HepG2 (cell line): ENCODE data around the gene SCO1. TPM values are rescaled to one million over a fixed set of nuclear protein-coding genes. Genes with fewer than 3 reads are reported as not detected.
A peak's percentile ranks its signal among the peaks of the same experiment; 100 is the strongest.

Source experiments
- ATAD3A ChIP-seq: sonication (generic); formaldehyde crosslinking; IDR thresholded peaks from 2 replicates; pipeline ENCODE4 v1.4.0; 2020; ENCODE audit warnings: missing genetic modification reagents
- ETV6 ChIP-seq: sonication (generic); formaldehyde crosslinking; conservative IDR thresholded peaks from 2 replicates; pipeline ENCODE4 v1.4.0; 2020; ENCODE audit warnings: missing genetic modification reagents
- HOXA9 ChIP-seq: sonication (generic); formaldehyde crosslinking; IDR thresholded peaks from 2 replicates; pipeline ENCODE4 v1.8.1; 2022; ENCODE audit warnings: missing genetic modification reagents, mild to moderate bottlenecking, moderate library complexity, borderline replicate concordance
- KDM2A ChIP-seq: sonication (generic); formaldehyde crosslinking; IDR thresholded peaks from 2 replicates; pipeline ENCODE4 v1.4.0; 2020; ENCODE audit warnings: low read depth, missing genetic modification reagents, borderline replicate concordance
- MED8 ChIP-seq: sonication (generic); formaldehyde crosslinking; IDR thresholded peaks from 2 replicates; pipeline ENCODE4 v1.8.1; 2023; ENCODE audit warnings: mild to moderate bottlenecking, missing genetic modification reagents; ENCODE audit not compliant: insufficient replicate concordance
- MYNN ChIP-seq: sonication (generic); formaldehyde crosslinking; IDR thresholded peaks from 2 replicates; pipeline ENCODE4 v1.4.0; 2020; ENCODE audit warnings: mild to moderate bottlenecking, low read depth, missing genetic modification reagents
- RFXAP ChIP-seq: sonication (generic); formaldehyde crosslinking; IDR thresholded peaks from 2 replicates; pipeline ENCODE4 v1.4.0; 2020; ENCODE audit warnings: missing genetic modification reagents, borderline replicate concordance
- SRSF9 ChIP-seq: fragments of 200-400 bp; formaldehyde crosslinking; IDR thresholded peaks from 2 replicates; pipeline ENCODE4 v1.6.1; 2018; ENCODE audit warnings: borderline replicate concordance, mild to moderate bottlenecking, low read depth, low read length; ENCODE audit not compliant: insufficient read depth, poor library complexity, severe bottlenecking
- STAG1 ChIP-seq: sonication (generic); formaldehyde crosslinking; IDR thresholded peaks from 2 replicates; pipeline ENCODE4 v1.4.0; 2020; ENCODE audit warnings: missing genetic modification reagents
- YEATS4 ChIP-seq: sonication (generic); formaldehyde crosslinking; IDR thresholded peaks from 2 replicates; pipeline ENCODE4 v1.4.0; 2020; ENCODE audit warnings: missing genetic modification reagents, borderline replicate concordance
- ZFP62 ChIP-seq: sonication (generic); formaldehyde crosslinking; IDR thresholded peaks from 2 replicates; pipeline ENCODE4 v1.4.0; 2020; ENCODE audit warnings: missing genetic modification reagents
- ZNF329 ChIP-seq: sonication (generic); formaldehyde crosslinking; IDR thresholded peaks from 2 replicates; pipeline ENCODE4 v1.9.0; 2021; ENCODE audit warnings: low read depth, mild to moderate bottlenecking, missing genetic modification reagents
- ZNF567 ChIP-seq: sonication (generic); formaldehyde crosslinking; IDR thresholded peaks from 2 replicates; pipeline ENCODE4 v1.8.1; 2023; ENCODE audit warnings: mild to moderate bottlenecking, missing genetic modification reagents, borderline replicate concordance
- ZNF790 ChIP-seq: sonication (generic); formaldehyde crosslinking; IDR thresholded peaks from 2 replicates; pipeline ENCODE4 v1.8.0; 2022; ENCODE audit warnings: missing genetic modification reagents, mild to moderate bottlenecking, borderline replicate concordance
- polyA plus RNA-seq, 8 experiments: library from polyadenylated mRNA; depleted of rRNA in 3 of 8; stranded (reverse) in 7 of 8; unstranded in 1 of 8; fragments of >200 nt; fragmentation: Illumina TruSeq in 4 of 8; extraction: Trizol in 4 of 8; gene quantifications; 2 replicates each; pipeline versions ENCODE4 v1.2.1 to v1.2.3, GENCODE V29; 2011 to 2016; ENCODE audit warnings: low read depth in 4 of 8, missing spikeins in 1 of 8, mixed read lengths in 1 of 8; ENCODE audit not compliant: insufficient read depth in 1 of 8
- total RNA-seq, 5 experiments: library from RNA; depleted of rRNA; stranded (reverse); fragments of >200 nt; fragmentation: Illumina TruSeq; extraction: Trizol; gene quantifications; 2 replicates each; pipeline ENCODE4 v1.2.3, GENCODE V29; 2016; ENCODE audit warnings: low read depth in 1 of 5
- TF ChIP-seq, protein P1 (sequence below): sonication (generic); formaldehyde crosslinking; IDR thresholded peaks from 2 replicates; pipeline ENCODE4; 2020; ENCODE audit warnings: missing genetic modification reagents, mild to moderate bottlenecking, borderline replicate concordance
- TF ChIP-seq, protein P2 (sequence below): IDR thresholded peaks from 2 replicates; pipeline ENCODE4 v1.6.1; 2016; ENCODE audit warnings: low read depth, borderline replicate concordance
- TF ChIP-seq, protein P3 (sequence below): sonication (generic); formaldehyde crosslinking; IDR thresholded peaks from 2 replicates; pipeline ENCODE4 v1.9.0; 2021; ENCODE audit warnings: missing genetic modification reagents, borderline replicate concordance
- TF ChIP-seq, protein P4 (sequence below): sonication (generic); formaldehyde crosslinking; IDR thresholded peaks from 2 replicates; pipeline ENCODE4 v1.5.0; 2020; ENCODE audit warnings: missing genetic modification reagents

SCO1 gene
- total and polyA plus RNA-seq, 2 of the 13 experiments (the other 11 are each of a cell fraction or from before 2014, with no cell fraction given): 11.4 to 50.3 TPM

DNA sequence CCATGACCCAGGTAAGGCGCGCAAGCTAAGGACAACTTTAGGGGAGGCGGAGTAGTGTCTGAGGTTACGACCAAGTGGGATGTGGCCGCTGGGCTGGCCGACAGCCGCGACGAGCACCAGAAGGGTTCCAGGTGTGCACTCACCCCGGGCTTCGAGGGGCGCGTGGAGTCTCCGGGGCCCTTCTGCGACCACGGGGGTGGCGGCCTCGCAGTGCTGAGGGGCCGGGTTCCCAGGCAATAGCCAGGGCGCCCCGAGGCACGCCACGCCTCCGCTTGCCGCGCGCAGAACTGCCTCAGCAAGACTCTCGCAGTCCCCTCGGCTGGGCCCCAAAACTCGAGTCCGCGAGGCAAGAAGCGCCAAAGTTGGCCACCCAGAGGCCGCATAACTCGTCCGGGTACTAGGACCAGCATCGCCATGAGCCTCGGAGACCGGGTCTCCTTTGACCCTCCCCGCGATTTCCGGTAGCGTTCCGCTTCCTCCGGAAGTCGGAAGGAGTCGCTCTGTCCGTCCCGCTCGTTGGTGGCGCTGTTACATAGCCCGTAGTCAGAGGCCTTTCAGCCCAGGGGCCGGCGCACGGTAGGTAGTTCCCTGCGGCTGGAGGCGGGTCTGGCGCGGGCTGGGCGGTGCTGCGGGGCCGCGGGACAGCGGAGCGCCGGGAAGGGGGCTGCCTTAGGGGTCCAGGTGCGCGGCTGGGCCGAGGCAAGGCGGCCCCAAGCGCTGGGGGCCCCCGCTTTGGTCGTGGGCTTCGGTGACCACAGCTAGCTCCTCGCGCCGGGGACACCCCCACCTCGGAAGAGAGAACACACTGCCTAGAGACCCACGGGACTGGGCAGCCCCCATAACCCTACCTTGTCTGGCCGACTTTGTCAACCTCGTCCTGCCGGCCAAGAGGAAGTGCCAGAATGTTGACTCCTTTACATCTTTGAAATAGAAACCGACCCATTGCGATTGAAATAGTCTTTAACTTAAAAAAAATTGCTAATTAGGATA is at the start of gene SCO1, which contains the start of gene ADPRM (continued):
- TF ChIP-seq, protein P1, sequence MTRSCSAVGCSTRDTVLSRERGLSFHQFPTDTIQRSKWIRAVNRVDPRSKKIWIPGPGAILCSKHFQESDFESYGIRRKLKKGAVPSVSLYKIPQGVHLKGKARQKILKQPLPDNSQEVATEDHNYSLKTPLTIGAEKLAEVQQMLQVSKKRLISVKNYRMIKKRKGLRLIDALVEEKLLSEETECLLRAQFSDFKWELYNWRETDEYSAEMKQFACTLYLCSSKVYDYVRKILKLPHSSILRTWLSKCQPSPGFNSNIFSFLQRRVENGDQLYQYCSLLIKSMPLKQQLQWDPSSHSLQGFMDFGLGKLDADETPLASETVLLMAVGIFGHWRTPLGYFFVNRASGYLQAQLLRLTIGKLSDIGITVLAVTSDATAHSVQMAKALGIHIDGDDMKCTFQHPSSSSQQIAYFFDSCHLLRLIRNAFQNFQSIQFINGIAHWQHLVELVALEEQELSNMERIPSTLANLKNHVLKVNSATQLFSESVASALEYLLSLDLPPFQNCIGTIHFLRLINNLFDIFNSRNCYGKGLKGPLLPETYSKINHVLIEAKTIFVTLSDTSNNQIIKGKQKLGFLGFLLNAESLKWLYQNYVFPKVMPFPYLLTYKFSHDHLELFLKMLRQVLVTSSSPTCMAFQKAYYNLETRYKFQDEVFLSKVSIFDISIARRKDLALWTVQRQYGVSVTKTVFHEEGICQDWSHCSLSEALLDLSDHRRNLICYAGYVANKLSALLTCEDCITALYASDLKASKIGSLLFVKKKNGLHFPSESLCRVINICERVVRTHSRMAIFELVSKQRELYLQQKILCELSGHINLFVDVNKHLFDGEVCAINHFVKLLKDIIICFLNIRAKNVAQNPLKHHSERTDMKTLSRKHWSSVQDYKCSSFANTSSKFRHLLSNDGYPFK (CRISPR knock-in tag): peak; percentile 91
- TF ChIP-seq MED8 (no peak), ZFP62 (CRISPR knock-in tag) (no peak), ZNF790 (CRISPR knock-in tag) (peak; percentile 89; the same call in 1 of the 2 replicates), YEATS4 (peak; percentile 96), HOXA9 (CRISPR knock-in tag) (no peak), RFXAP (peak; percentile 72; the same call in 1 of the 2 replicates), MYNN (CRISPR knock-in tag) (no peak), ETV6 (CRISPR knock-in tag) (peak; percentile 77; the same call in 1 of the 2 replicates), ZNF329 (CRISPR knock-in tag) (no peak), KDM2A (CRISPR knock-in tag) (peak; percentile 86), ZNF567 (CRISPR knock-in tag) (no peak; the same call in 1 of the 2 replicates), SRSF9 (no peak), ATAD3A (CRISPR knock-in tag) (no peak), STAG1 (CRISPR knock-in tag) (0 out of 2 replicates have a peak, but pooled peaks have one; percentile 25)
- TF ChIP-seq, protein P2, sequence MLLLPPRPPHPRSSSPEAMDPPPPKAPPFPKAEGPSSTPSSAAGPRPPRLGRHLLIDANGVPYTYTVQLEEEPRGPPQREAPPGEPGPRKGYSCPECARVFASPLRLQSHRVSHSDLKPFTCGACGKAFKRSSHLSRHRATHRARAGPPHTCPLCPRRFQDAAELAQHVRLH (CRISPR knock-in tag): no peak
- TF ChIP-seq, protein P3, sequence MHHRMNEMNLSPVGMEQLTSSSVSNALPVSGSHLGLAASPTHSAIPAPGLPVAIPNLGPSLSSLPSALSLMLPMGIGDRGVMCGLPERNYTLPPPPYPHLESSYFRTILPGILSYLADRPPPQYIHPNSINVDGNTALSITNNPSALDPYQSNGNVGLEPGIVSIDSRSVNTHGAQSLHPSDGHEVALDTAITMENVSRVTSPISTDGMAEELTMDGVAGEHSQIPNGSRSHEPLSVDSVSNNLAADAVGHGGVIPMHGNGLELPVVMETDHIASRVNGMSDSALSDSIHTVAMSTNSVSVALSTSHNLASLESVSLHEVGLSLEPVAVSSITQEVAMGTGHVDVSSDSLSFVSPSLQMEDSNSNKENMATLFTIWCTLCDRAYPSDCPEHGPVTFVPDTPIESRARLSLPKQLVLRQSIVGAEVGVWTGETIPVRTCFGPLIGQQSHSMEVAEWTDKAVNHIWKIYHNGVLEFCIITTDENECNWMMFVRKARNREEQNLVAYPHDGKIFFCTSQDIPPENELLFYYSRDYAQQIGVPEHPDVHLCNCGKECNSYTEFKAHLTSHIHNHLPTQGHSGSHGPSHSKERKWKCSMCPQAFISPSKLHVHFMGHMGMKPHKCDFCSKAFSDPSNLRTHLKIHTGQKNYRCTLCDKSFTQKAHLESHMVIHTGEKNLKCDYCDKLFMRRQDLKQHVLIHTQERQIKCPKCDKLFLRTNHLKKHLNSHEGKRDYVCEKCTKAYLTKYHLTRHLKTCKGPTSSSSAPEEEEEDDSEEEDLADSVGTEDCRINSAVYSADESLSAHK (CRISPR knock-in tag): peak; percentile 30; the same call in 1 of the 2 replicates
- TF ChIP-seq, protein P4, sequence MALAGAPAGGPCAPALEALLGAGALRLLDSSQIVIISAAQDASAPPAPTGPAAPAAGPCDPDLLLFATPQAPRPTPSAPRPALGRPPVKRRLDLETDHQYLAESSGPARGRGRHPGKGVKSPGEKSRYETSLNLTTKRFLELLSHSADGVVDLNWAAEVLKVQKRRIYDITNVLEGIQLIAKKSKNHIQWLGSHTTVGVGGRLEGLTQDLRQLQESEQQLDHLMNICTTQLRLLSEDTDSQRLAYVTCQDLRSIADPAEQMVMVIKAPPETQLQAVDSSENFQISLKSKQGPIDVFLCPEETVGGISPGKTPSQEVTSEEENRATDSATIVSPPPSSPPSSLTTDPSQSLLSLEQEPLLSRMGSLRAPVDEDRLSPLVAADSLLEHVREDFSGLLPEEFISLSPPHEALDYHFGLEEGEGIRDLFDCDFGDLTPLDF (CRISPR knock-in tag): peak; percentile 78
